Heart left ventricle (tissue), 13 donors: ENCODE results near the gene TOX2.

Experiments used
- CTCF ChIP-seq, 12 donors: fragments of 200-600 bp; sonication (generic) in 4 of 12; IDR thresholded peaks; one replicate each; pipeline versions ENCODE4 v1.5.0 to v1.8.0; 2018 to 2022; ENCODE audit warnings: antibody characterized with exemption in 12 of 12, mild to moderate bottlenecking in 5 of 12
- POLR2A ChIP-seq, 2 donors: fragments of 450-650 bp; IDR thresholded peaks; one replicate each; pipeline ENCODE4 v1.6.1; 2017; ENCODE audit warnings: antibody characterized with exemption in 2 of 2, mild to moderate bottlenecking in 2 of 2, moderate library complexity in 2 of 2
- donor health status: ischemic (EF 13 %, LVEDD 7.1; RV severe dilation, severe dysfunction).
- donor health status: DM: no; HTN: yes; CAD: no.
- donor health status: DM: no; HTN: no; CAD: no.
- donor health status: ischemic (EF 25% LVEDD 6.9; RV normal size, moderate dysfunction).
- donor health status: ischemic (EF 25% LVEDD 5.7; RV mildly dilated, moderate dysfunction).
- donor health status: ischemic (EF 35%, LVEDD 5.7; RV mildly dilated, moderate dysfunction).
- donor health status: nonischemic (EF 11% LVEDD 7.7; RV severe dilation, severe dysfunction).
- donor health status: DM: yes; HTN: yes; CAD: no.
- donor health status: PGD.
- donor health status: ischemic (EF 29% LVEDD 5.4; RV normal size, mild dysfunction).
- donor health status: nonischemic (EF 23%, LVEDD 6.1; RV moderate dilation, normal function).

- TF ChIP-seq CTCF (IDR thresholded peaks at IDR 0.05) (no peak), POLR2A (IDR thresholded peaks at IDR 0.05) (no peak)
Observed at GRCh38 chr20:44003609-44004008, 89.0 kb downstream of the TOX2 start.
